Left hindlimb (tissue), 1 donor: ENCODE data around the gene GFRA1.

Experiments used
- DNase-seq: peaks from one replicate; pipeline ENCODE4 v3.0.0-alpha.2; 2018

The GFRA1 gene

DNA sequence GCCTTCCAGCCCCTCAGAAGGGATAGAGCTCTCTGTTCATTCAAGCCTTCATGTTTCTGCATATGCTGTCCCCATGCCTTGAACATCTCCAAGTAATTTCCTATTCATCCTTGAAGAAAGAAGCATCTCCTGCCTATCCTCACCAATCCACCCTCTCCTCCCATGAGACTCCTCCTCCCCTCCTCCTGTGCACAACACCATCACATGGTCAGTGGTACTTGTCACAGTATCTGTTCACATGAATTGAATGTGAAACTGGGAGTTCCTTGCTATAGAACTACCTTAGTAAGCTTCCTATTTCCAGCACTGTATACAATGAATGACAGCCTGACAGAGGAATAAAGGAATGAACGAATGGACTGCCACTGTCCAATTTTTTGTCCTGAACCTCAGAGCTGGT, 115.5 kb downstream of the GFRA1 start:
- no peak for DNase-seq

DNA sequence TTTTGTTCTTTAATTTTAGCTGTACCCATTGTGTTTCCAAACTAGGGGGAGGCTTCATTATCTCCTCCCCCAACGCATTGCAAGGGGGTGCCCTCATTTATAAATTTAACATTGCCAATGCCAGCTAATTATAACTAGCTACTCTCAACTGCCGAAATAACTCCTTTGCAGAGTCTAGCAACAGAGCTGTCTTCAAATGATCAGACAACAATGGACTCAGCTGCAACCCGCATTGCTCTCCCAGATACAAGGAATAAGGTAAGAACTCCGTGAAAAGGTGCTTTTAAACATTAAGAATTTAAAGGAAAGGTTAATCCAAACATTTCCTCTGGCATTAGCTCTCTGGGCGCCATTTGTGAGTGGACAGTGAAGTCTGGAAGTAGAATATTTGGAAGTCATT, 116.2 kb downstream of the GFRA1 start:
- DNase-seq: no peak

DNA sequence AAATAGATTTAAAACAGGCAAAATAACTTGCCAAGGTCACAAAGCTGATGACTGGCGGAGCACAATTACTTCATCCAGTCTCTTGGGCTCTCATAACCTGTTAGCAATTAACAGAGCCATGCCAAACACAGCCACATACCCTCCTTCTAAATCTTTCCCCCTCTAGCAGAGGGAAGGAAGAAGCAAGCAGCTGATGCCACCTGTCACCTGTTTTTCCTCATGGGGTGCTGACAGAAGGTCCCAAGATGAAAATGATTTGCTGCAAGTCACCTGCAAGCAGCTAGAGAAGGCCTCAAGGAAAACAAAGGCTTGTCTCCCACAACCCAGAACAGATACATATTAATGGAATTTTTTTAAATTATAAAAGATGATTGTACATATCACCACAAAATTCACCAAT, 117.8 kb downstream of the GFRA1 start:
- DNase-seq: no peak

DNA sequence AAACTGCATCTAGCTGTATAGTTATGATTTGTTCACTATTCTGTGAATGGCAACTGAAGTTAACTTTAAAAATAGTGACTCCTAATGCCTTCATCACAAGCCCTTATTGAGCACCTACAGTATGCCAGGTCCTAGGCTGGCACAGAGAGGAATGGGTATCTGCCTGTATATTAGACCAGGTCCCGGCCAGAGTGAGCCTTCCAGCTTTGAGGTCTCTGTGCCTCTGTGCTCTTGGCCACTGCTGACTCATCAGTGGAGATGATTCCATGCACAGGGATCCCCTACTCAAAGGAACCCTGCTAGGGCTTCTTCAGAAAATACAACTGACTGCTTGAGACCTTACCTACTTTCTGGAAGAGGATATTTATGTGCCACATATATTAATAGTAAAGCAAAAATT, 118.4 kb downstream of the GFRA1 start:
- DNase-seq: no peak

DNA sequence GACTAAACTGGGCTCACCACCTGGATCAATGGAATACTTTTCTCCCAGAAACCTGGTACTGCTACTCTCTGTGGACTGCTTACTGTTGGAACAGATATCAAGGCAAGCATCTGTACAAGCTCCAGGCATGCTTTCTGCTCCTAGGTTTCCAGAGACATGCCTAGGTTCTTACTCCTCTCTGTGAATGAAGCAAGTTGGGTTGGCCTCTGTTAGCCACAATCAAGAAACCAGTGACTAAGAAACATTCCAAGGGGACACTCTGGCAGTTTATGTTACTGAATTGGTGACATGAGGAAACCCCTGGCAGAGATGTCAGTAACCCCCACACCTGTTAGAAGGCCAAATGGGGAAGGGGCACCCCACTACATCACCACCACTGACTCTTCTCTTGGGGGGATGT, 121.9 kb downstream of the GFRA1 start:
- DNase-seq: no peak

DNA sequence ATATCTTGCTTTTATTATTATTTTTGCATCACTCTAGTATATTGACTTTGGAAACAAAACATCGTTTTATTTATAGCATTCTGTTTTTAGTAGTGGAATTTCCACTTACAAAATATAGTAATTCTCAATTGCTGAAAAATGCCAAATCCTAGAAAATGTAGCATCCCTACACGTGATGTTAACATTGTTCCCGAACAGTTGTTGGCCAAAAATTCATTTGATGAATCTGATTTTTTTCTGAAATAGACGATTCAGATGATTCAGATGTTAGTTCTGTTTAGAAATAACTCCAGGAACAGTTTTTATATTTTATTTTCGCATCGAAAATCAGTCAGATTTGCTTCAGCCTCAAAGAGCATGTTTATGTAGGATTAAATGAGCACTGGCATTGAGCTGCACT, 122.4 kb downstream of the GFRA1 start:
- no peak for DNase-seq

DNA sequence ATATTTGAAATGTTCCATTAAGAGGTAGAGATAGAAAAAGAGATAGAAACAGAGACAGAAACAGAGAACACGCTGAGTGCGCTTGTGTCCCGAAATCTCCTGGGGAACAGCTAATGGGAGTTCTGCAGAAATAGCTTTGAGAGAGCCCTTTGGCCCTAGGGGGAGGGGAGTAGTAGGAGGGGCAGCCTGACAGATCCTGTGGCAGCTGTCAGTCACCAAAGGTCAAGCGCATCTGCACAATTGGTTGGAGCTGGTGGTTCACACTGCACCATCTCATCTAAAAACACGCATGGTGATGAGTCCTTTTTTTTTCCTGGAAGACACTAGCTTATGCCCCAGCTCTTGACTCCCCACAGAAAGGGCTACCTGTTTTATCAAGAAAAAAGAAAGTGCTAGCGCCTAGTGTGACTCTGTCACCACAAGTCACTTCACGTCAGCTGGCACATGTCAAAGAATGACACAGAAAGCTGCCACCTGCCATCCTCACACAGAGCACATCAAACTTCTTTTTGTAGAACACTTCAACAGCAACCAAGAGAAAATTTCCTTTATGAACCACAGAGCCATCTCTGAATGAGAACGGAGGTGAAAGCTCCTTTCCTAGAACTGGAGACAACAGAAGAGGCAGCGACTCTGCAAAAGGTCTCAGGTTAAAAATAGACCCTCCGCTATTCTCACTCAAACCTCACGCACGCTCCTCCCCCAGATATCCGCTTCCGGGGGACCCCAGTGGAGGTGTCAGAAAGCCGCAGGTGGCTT, 125.7 kb downstream of the GFRA1 start:
- no peak for DNase-seq

DNA sequence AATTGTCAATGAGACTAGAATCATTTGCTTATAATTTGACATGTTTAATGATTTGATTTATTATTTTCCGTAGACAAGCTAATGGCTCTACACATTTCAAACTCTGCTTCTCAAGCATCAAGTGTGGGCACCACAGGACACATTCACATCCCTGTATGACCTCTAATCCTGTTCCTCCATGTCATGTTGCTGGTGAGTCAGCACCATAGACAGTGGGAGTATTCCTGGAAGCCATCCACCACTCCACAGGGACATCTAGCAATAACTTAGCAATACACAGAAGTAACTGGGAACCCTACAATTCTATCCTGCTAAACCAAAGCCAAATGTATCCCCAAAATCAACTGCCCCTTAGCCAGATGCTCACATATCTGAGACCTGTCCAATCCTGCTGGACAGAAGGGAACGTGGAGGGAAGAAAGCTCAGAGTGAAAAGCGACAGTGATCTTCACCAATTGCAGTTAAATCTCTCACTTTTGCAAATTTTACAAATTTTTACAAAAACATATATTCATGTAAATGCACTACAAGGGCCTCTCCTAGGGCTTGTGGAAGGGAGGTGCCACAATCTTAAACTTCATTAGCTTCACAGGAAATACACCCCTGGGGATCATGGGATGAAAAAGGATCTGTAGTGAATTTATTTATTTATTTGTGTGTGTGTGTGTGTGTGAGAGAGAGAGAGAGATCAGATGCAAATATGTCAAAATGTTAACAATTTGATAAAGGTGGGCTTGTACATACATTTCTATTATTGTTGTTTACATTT, 126.5 kb downstream of the GFRA1 start:
- DNase-seq: no peak

DNA sequence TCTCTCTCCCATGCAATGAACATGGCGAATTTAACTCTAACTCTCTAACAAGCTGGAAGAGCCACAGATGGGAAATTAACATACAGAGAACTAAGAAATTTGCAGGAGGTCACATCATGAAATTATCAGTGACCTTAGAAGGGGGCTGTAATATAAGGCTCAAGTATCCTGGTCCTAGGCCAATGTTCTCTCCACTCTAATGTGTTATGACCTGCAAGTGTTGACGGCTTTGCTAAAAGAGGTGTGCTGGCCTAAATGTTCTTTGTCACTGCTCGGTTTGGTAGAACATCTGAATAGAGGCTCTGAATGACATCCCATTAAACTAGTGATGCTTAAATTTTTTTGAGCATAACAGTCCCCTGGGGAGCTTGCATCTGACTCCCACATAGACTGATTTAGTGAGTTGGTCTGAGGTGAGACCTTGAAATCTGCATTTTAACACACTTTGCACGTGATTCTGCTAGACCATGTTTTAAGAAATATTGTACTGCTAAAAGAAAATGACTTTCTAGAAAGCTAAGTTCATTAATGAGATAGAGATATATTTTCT, 129.3 kb downstream of the GFRA1 start:
- no peak for DNase-seq

DNA sequence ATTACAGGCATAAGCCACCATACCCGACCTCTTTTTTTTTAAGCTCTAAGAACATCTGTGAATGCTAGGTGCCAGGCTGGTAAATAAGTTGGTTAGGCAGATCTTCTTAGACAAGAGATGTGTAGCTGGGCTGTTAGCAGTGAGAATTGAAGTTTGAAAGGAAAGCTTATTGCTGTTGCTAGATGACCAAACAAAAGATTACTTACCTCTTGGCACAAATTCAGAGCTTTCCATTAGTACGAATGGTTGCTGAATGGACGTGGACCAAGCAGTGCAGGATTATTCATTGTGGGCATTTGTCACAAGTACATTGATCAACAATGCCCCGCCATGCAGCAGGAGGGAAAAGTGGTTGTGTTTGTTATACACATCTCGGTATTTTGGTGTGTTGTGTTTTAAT, 131.2 kb downstream of the GFRA1 start:
- no peak for DNase-seq

DNA sequence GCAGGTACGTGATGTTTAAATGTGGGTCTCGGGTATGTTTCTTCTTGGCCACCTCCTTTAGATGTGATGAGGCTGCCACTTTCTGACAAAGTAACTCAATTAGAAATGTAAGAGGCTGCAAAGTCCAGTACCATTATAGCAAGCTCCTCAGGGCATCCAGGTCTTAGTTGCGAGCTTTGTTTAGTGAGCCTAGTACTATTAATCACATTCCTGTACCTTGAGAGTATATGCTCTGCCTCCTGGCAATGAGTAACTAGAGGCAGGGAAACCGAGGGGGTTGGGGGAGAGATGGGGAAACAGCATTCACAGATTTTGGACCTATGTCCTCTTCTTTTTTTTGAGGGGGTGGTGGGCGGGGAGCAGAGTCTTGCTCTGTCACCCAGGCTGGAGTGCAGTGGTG, 131.8 kb downstream of the GFRA1 start:
- no peak for DNase-seq

DNA sequence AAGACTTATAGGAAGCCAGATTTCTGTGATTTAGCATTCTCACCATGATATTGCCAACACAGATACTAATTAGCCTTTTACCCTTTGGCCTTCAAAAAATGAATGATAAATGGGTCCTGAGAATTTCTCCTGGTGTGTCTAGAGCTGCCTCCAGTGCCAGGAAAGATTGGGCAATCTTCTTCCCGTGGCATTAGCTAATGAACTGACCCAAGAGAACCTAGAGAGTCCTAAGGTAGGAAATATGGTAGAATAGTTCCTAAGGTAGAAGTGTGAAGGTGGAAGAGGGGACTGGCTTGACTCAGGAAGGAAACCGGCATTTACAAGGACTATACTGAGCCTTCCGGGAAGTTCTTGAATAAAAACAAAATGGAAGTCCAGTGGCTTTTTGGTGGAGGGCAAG, 133.1 kb downstream of the GFRA1 start:
- no peak for DNase-seq

DNA sequence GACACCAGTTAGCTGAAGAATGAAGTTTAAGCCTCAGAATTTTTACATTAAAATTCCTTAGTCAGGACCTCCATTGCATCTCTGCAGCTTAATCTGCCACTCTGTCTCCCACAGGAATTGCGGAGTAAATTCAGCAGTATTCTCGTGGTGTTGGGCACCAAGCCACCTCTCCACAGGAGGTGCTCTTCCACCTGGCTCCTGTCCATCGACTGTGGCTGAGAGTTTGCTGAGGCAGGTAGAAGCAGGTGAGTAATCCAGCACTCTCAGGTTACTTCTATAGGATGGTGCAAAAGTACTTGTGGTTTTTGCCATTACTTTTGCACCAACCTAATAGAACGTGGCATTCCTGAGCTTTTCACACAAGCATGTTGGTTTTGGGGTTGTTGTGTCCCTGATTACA, 134.1 kb downstream of the GFRA1 start:
- DNase-seq: no peak

DNA sequence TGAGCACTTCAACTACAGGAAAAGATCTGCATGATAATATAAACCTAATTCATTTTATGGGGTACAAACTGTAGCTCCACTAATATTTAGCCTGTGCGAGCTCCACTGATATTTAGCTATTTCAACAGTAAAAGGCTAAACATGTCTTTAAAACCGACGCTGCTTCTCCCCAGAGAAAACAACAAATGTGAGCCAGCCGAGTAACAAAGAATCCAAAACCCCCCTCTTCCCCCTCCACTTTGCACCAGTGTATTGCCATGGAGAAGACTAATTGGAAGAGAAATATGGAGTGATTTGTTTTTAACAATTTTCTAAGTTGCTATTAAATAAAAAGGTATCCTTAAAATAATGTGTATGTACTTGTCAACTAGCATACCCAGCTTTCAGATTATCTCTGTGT, 136.7 kb downstream of the GFRA1 start:
- DNase-seq: no peak

DNA sequence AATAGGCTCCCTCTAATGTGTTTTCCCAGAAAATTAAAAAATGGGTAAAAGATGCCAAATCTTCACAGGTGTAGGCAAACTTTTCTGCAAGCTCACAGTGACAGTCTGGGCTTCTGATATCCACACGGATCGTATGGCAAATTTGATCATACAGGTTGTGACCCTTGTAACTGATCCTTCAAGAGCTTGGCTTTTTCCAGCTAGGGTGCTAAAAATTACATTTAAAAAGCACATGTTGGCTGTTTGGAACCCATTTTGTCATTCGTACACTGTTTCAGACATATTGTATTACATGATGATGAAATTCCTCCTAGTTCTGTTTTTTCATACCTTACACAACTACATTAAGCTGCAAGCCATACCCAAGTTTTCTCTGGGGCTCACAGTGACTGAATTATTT, 138.7 kb downstream of the GFRA1 start:
- DNase-seq: no peak

DNA sequence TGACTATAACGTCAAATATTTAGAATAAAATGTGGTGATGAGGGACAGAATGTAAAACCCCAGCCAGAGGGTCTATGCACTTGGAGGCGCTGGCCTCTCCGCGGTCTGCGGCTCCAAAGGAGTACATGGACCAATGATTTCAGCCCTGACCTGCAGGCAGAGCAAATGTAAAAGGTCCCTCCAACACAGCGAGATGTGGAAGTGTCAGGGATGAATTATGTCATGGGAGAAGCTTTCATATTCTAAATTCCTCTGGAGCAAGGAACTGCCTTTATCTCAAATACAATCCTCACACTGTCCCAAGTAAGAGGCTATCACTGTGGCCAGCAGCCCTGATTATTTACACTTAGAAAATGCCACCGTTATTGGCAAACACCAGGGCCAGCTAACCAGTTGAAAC, 139.4 kb downstream of the GFRA1 start:
- DNase-seq: no peak

DNA sequence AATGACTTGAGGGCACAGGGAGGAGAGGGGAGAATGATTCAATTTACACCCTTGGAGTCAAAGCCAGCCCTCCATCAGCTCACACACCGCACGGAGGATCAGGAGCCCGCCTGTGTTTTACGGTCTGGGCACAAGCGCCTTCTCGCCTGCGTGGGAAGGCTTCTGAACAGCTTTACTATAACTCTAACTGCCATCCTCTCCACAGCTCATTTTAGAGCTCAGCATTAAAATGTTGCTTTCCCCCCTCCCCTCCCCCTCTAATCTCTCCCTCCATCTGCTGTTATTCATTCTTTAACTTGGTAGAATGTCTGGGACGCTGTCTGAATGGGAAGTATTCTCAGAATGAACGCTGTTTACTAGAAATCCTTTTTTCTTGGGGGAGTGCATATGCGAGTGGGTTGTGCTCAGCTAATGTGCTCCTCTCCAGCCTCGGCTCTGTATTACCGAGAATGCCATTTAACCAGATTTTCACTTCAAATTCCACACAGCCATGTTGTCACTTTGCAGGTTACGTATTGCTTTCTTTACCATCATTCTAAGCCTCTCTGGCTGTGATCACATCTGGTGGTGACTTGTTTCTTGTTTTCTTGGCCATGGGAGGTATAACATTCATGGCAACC, 140.1 kb downstream of the GFRA1 start:
- DNase-seq: no peak

DNA sequence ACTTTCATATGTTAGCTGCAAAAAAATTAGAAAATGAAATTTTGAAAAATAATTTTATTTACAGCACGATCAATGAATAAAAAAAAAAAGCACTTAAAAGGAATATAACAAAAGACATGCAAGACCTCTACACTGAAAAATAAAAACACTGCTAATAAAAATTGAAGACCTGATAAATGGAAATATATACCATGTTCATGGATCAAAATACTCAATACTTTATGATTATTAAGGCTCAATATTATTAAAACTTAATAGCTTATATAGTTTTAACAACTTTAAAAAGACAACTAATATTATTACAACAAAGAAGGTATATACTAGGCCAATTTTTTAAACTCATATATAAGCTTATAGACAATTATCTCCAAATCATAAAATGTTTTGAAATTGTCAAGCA, 143.0 kb downstream of the GFRA1 start:
- DNase-seq: no peak

DNA sequence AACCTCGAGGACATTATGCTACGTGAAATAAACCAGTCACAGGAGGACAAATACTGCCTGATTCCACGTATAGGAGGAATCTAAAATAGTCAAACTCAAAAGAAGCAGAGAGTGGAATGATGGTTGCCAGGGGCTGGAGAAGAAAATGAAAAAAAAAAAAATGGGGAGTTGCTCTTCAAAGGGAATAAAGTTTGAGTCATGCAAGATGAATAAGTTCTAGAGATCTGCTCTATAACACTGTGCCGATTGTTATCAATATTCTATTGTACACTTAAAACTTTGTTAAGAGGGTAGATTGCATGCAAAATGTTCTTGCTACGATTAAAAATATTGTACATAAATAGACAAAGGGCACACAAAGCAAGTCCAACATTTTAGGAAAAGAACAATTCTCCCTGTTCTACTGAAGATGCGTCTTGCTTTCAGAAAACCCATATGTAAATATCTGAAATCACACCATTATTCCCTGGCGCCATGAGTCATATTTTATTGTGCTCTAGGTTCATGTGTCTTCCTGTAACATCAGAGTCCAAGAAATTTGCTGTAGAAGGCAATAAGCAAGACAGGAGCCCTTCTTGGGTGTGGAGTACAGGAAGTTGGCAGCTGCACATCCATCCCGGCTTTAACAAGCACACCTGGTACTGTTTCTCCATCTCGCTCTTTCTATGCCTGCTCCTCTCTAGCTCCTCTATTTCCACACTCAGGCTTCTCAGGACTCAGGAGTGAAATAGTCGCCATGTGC, 145.9 kb downstream of the GFRA1 start:
- no peak for DNase-seq

DNA sequence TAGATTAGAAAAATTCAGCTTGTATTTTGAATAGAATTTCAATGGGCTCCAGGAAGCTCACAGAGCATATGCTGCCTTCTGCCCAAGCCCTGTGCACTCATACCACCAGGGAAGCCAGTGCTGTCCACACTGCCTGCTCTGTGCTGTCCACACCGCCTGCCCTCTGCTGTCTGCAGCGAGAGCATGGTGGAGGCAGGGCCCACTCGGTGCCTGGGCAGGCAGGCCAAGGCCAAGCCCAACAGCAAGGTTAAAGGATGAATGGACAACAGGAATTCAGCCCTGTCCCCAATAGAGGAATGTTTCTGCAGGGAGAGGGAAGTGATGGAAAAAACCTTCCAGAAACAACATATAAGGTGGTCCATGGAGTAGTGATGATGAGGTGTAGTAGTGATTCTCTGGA, 146.8 kb downstream of the GFRA1 start:
- DNase-seq: no peak

DNA sequence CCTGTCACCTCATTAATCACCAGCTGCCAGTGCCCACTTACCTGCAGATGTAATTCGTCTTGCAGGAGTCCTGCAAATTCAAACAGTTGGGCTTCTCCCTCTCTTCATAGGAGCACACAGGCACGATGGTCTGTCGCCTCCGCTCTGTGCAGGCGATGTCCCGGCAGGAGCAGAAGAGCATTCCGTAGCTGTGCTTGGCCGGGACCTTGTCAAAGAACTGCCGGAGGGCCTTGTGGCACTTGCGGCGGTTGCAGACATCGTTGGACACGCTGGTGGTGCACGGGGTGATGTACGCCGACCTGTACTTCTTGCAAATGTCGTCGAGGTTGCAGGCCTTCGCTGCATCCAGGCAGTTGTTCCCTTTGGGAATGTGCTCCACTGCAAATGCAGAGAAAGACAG, 147.8 kb downstream of the GFRA1 start:
- DNase-seq: no peak

DNA sequence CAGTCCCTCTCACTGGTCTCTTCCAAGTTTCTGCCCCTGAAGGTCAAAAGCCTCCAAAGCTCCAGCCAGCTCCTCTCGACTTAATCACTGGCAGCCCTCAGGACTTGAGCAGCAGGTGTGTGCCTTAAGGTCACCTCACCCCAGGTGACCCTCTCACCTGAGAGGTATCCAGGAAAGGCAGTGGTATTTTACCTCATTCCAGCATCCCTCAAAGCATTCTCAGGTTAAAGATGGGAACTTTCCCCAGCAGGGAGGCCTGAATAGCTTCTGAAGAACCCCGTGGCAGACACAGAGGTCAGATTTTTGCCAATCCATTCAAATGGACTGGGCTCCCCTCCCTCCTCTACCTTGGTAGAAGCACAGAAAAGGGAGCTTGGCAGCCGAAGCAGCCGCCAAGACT, 148.2 kb downstream of the GFRA1 start:
- DNase-seq: no peak

DNA sequence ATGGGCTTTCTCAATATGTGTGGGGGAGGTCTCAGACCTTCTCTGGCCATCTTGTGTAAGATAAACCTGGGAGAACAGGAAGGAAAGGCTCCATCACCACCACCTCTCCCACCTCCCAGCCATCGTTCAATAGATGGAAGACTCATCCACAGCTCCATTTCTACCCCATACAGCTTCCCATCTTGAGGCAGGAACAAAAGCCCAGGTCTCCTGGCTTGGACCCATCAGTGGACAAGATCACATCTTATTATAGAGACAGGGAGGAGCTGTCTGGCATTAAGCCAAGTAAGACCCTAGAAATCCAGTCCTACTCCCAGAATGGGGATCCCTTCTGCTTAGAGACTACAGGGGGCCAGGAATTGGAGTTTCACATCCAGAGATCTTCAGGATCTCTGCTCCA, 150.3 kb downstream of the GFRA1 start:
- no peak for DNase-seq
